ENCODE data around the gene AP4S1.
"Not testable (repeated sequence)": the region's sequence is repeated elsewhere in the genome, so short reads cannot be mapped to it uniquely, and the experiment has no call there.

AP4S1 gene

DNA sequence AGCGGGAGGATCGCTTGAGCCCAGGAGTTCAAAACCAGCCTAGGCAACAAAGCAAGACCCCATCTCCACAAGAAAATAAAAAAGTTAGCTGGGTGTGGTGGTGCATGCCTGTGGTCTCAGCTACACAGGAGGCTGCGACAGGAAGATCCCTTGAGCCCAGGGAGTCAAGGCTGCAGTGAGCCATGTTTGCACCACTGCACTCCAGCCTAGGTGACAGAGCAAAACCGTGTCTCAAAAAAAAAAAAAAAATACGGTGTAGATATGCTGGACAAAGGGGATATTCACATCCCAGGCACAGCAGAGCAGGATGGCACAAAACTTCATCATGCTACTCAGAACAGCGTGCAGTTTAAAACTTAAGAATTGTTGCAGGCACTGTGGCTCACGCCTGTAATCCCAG lies 25.6 kb downstream of the AP4S1 start:
- no peak overlapping the region for H3K27ac ChIP-seq (ENCODE audit: low read length, poor library complexity, severe bottlenecking)
- no peak overlapping the region for H2BK15ac ChIP-seq (ENCODE audit: low read depth, poor library complexity, severe bottlenecking)
- no peak overlapping the region for H3K4me2 ChIP-seq (ENCODE audit: low read length, poor library complexity, severe bottlenecking)
- H2BK5ac ChIP-seq (ENCODE audit: low read depth, low read length, poor library complexity, severe bottlenecking) = no peak overlapping the region
- no peak overlapping the region for H3K9ac ChIP-seq (ENCODE audit: low read length)
- H3K18ac ChIP-seq (ENCODE audit: low read depth in 1 of 2, low read length in 2 of 2) = no peak overlapping the region
- peaks cover 9% of the 10 kb centered on the region for H3K79me1 ChIP-seq (replicated peaks; ENCODE audit: low read length, poor library complexity, severe bottlenecking)
- no peak overlapping the region for H2BK12ac ChIP-seq (ENCODE audit: low read length in 2 of 2)
- H4K8ac ChIP-seq (ENCODE audit: low read length) = no peak overlapping the region
- no peak overlapping the region for H2AK5ac ChIP-seq (ENCODE audit: low read length, severe bottlenecking)
- H3K36me3 ChIP-seq (ENCODE audit: control insufficient read depth in 1 of 2, insufficient read depth in 2 of 2, low read depth in 1 of 2, low read length in 2 of 2) = no peaks in the 10 kb centered on the region
- DNase-seq = no peak
- H2AFZ ChIP-seq (ENCODE audit: low read depth, low read length) = no peak overlapping the region
- 97% methylated on average over 7 of the region's 7 CpGs for WGBS
- H3K27me3 ChIP-seq (ENCODE audit: control insufficient read depth in 1 of 2, insufficient read depth in 1 of 2, low read length in 2 of 2) = no peaks in the 10 kb centered on the region
- no peaks in the 10 kb centered on the region for H3K9me3 ChIP-seq (ENCODE audit: control insufficient read depth, low read length)
- peaks cover 6% of the 10 kb centered on the region for H3K4me1 ChIP-seq (ENCODE audit: control insufficient read depth, insufficient read depth, low read depth, low read length)
- no peak overlapping the region for H4K91ac ChIP-seq (ENCODE audit: low read length)
- H3K14ac ChIP-seq (ENCODE audit: low read length in 2 of 2) = no peak overlapping the region
- no peak overlapping the region for H3K4me3 ChIP-seq (ENCODE audit: insufficient read depth in 1 of 2, low read depth in 1 of 2, low read length in 2 of 2)
- H3K4ac ChIP-seq (ENCODE audit: low read depth in 1 of 2, low read length in 2 of 2) = no peak overlapping the region
- H3K23ac ChIP-seq (ENCODE audit: low read length in 2 of 2) = no peak overlapping the region
- H2BK120ac ChIP-seq (ENCODE audit: low read depth, low read length) = no peak overlapping the region

DNA sequence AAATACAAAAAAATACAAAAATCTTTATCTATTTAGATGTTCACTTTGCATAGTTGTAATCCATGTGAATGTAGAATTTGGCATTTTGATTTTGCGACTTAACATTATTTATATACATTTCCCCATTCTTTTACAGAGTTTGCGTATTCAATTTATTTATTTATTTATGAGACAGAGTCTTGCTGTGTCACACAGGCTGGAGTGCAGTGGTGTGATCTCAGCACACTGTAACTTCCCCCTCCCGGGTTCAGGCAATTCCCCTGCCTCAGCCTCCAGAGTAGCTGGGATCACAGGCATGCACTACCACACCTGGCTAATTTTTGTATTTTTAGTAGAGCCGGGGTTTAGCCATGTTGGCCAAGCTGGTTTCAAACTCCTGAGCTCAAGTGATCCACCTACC lies 26.1 kb downstream of the AP4S1 start:
- no peak overlapping the region for H3K9ac ChIP-seq (ENCODE audit: low read length)
- H4K8ac ChIP-seq (ENCODE audit: low read length) = no peak overlapping the region
- H3K4me3 ChIP-seq (ENCODE audit: insufficient read depth in 1 of 2, low read depth in 1 of 2, low read length in 2 of 2) = no peak overlapping the region
- H4K91ac ChIP-seq (ENCODE audit: low read length) = no peak overlapping the region
- H2AFZ ChIP-seq (ENCODE audit: low read depth, low read length) = no peak overlapping the region
- no peaks in the 10 kb centered on the region for H3K9me3 ChIP-seq (ENCODE audit: control insufficient read depth, low read length)
- no peak overlapping the region for H3K18ac ChIP-seq (ENCODE audit: low read depth in 1 of 2, low read length in 2 of 2)
- H2BK120ac ChIP-seq (ENCODE audit: low read depth, low read length) = no peak overlapping the region
- H3K79me1 ChIP-seq (replicated peaks; ENCODE audit: low read length, poor library complexity, severe bottlenecking) = peaks cover 9% of the 10 kb centered on the region
- no peaks in the 10 kb centered on the region for H3K27me3 ChIP-seq (ENCODE audit: control insufficient read depth in 1 of 2, insufficient read depth in 1 of 2, low read length in 2 of 2)
- no peak overlapping the region for H2AK5ac ChIP-seq (ENCODE audit: low read length, severe bottlenecking)
- H2BK5ac ChIP-seq (ENCODE audit: low read depth, low read length, poor library complexity, severe bottlenecking) = no peak overlapping the region
- H3K4me2 ChIP-seq (ENCODE audit: low read length, poor library complexity, severe bottlenecking) = no peak overlapping the region
- no peak overlapping the region for H3K27ac ChIP-seq (ENCODE audit: low read length, poor library complexity, severe bottlenecking)
- no peak overlapping the region for H2BK12ac ChIP-seq (ENCODE audit: low read length in 2 of 2)
- no peak overlapping the region for H3K4ac ChIP-seq (ENCODE audit: low read depth in 1 of 2, low read length in 2 of 2)
- peaks cover 6% of the 10 kb centered on the region for H3K4me1 ChIP-seq (ENCODE audit: control insufficient read depth, insufficient read depth, low read depth, low read length)
- H2BK15ac ChIP-seq (ENCODE audit: low read depth, poor library complexity, severe bottlenecking) = no peak overlapping the region
- DNase-seq = peak; percentile 30
- WGBS = 78% methylated on average over 2 of the region's 4 CpGs
- no peaks in the 10 kb centered on the region for H3K36me3 ChIP-seq (ENCODE audit: control insufficient read depth in 1 of 2, insufficient read depth in 2 of 2, low read depth in 1 of 2, low read length in 2 of 2)
- H3K14ac ChIP-seq (ENCODE audit: low read length in 2 of 2) = no peak overlapping the region
- H3K23ac ChIP-seq (ENCODE audit: low read length in 2 of 2) = no peak overlapping the region

DNA sequence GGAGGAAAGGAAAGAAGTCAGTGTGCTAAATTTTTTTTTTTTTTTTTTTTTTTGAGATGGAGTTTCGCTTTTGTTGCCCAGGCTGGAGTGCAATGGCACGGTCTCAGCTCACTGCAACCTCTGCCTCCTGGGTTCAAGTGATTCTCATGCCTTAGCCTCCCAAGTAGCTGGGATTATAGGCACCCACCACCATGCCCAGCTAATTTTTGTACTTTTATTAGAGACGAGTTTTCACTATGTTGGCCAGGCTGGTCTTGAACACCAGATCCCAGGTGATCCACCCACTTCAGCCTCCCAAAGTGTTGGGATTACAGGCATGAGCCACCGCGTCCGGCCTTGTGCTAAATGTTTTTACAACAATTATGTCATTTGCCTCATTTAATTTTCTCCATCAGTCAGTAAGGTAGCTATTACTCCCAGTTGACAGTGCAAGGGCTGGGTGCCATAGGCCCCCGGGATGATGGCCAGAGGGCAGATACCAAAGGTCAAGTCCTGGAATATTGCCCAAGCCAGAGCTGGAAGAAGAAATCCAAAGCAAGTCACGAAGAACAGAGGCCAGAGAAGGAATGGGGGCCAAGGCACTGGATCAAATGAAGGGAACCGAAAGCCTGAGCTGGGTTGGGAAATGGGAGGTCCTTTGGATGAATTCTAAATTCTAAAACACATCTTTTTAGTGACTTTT lies 27.6 kb downstream of the AP4S1 start:
- H3K36me3 ChIP-seq (ENCODE audit: control insufficient read depth in 1 of 2, insufficient read depth in 2 of 2, low read depth in 1 of 2, low read length in 2 of 2); H3K4me3 ChIP-seq (ENCODE audit: insufficient read depth in 1 of 2, low read depth in 1 of 2, low read length in 2 of 2); H3K79me1 ChIP-seq (replicated peaks; ENCODE audit: low read length, poor library complexity, severe bottlenecking); H3K23ac ChIP-seq (ENCODE audit: low read length in 2 of 2); H3K14ac ChIP-seq (ENCODE audit: low read length in 2 of 2); H3K4me2 ChIP-seq (ENCODE audit: low read length, poor library complexity, severe bottlenecking); H4K8ac ChIP-seq (ENCODE audit: low read length); H3K18ac ChIP-seq (ENCODE audit: low read depth in 1 of 2, low read length in 2 of 2); H2BK12ac ChIP-seq (ENCODE audit: low read length in 2 of 2); DNase-seq; H3K27ac ChIP-seq (ENCODE audit: low read length, poor library complexity, severe bottlenecking); H3K4me1 ChIP-seq (ENCODE audit: control insufficient read depth, insufficient read depth, low read depth, low read length); H3K4ac ChIP-seq (ENCODE audit: low read depth in 1 of 2, low read length in 2 of 2); H3K27me3 ChIP-seq (ENCODE audit: control insufficient read depth in 1 of 2, insufficient read depth in 1 of 2, low read length in 2 of 2); H2BK120ac ChIP-seq (ENCODE audit: low read depth, low read length); H3K9me3 ChIP-seq (ENCODE audit: control insufficient read depth, low read length); H2BK15ac ChIP-seq (ENCODE audit: low read depth, poor library complexity, severe bottlenecking); H4K91ac ChIP-seq (ENCODE audit: low read length); H2AFZ ChIP-seq (ENCODE audit: low read depth, low read length): not testable (repeated sequence)
- Histone ChIP-seq H3K9ac (ENCODE audit: low read length) (peak overlapping the region; percentile 21), H2AK5ac (ENCODE audit: low read length, severe bottlenecking) (peak overlapping the region; percentile 80), H2BK5ac (ENCODE audit: low read depth, low read length, poor library complexity, severe bottlenecking) (peak overlapping the region; percentile 44)
- 94% methylated on average over 9 of the region's 9 CpGs for WGBS

DNA sequence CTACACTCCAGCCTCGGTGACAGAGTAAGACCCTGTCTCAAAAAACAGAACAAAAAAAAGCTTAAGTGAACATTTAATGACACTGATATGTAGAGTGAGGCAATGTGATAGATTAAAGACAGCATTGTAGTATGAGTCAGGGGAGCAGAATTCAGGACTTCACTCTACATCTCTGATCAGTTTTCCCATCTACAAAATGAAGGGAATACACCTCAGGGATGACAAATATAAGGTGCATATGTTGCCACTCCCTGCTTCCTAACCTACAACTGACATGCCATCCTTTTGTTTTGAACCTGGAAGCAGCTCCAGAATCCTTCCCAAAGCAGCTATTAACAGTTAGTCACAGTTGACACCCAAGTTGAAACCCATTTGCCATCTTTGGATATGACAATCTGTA lies 31.6 kb downstream of the AP4S1 start:
- no peak overlapping the region for H2BK5ac ChIP-seq (ENCODE audit: low read depth, low read length, poor library complexity, severe bottlenecking)
- peaks cover 3% of the 10 kb centered on the region for H3K4me1 ChIP-seq (ENCODE audit: control insufficient read depth, insufficient read depth, low read depth, low read length)
- H3K9me3 ChIP-seq (ENCODE audit: control insufficient read depth, low read length) = no peaks in the 10 kb centered on the region
- peaks cover 3% of the 10 kb centered on the region for H3K79me1 ChIP-seq (replicated peaks; ENCODE audit: low read length, poor library complexity, severe bottlenecking)
- no peak overlapping the region for H2BK120ac ChIP-seq (ENCODE audit: low read depth, low read length)
- no peak overlapping the region for H2BK15ac ChIP-seq (ENCODE audit: low read depth, poor library complexity, severe bottlenecking)
- no peak for DNase-seq
- no peak overlapping the region for H4K8ac ChIP-seq (ENCODE audit: low read length)
- no peak overlapping the region for H4K91ac ChIP-seq (ENCODE audit: low read length)
- no peak overlapping the region for H3K18ac ChIP-seq (ENCODE audit: low read depth in 1 of 2, low read length in 2 of 2)
- H3K4me3 ChIP-seq (ENCODE audit: insufficient read depth in 1 of 2, low read depth in 1 of 2, low read length in 2 of 2) = no peak overlapping the region
- H3K14ac ChIP-seq (ENCODE audit: low read length in 2 of 2) = no peak overlapping the region
- no peak overlapping the region for H3K27ac ChIP-seq (ENCODE audit: low read length, poor library complexity, severe bottlenecking)
- no peak overlapping the region for H3K9ac ChIP-seq (ENCODE audit: low read length)
- no peak overlapping the region for H3K4ac ChIP-seq (ENCODE audit: low read depth in 1 of 2, low read length in 2 of 2)
- no peaks in the 10 kb centered on the region for H3K36me3 ChIP-seq (ENCODE audit: control insufficient read depth in 1 of 2, insufficient read depth in 2 of 2, low read depth in 1 of 2, low read length in 2 of 2)
- no peak overlapping the region for H3K4me2 ChIP-seq (ENCODE audit: low read length, poor library complexity, severe bottlenecking)
- no peak overlapping the region for H2AK5ac ChIP-seq (ENCODE audit: low read length, severe bottlenecking)
- no CpG with 5 or more reads among the region's 1 CpG for WGBS
- no peak overlapping the region for H2AFZ ChIP-seq (ENCODE audit: low read depth, low read length)
- H3K23ac ChIP-seq (ENCODE audit: low read length in 2 of 2) = no peak overlapping the region
- no peak overlapping the region for H2BK12ac ChIP-seq (ENCODE audit: low read length in 2 of 2)
- H3K27me3 ChIP-seq (ENCODE audit: control insufficient read depth in 1 of 2, insufficient read depth in 1 of 2, low read length in 2 of 2) = no peaks in the 10 kb centered on the region

Measured in mesenchymal stem cell (in vitro differentiated cells and primary cell).